Astrocyte (in vitro differentiated cells and primary cell): ENCODE measurements around the gene MEIOB. TPM values are rescaled to one million over a fixed set of nuclear protein-coding genes. Genes with fewer than 3 reads are reported as not detected.
A peak's percentile ranks its signal among the peaks of the same experiment; 100 is the strongest.

Experiments used
- DNase-seq: peaks from one replicate; pipeline ENCODE4 v3.0.0-alpha.2; 2010; ENCODE audit warnings: low read depth
- FAIRE-seq: peaks from 2 replicates; lab custom pipeline; 2011; peaks lifted over from hg19 to GRCh38; lab: Jason Lieb, UNC
- H2AFZ ChIP-seq: 2 replicates; pipeline ENCODE4 v1.6.0; 2012; ENCODE audit warnings: low read depth, low read length, inconsistent platforms
- H3K27ac ChIP-seq: 2 replicates; pipeline ENCODE4 v1.5.1; 2011; ENCODE audit warnings: low read depth, low read length, inconsistent platforms
- H3K27me3 ChIP-seq: 2 replicates; pipeline ENCODE4 v1.6.0; 2011; ENCODE audit warnings: low read length, inconsistent platforms; ENCODE audit not compliant: insufficient read depth
- H3K36me3 ChIP-seq: 2 replicates; pipeline ENCODE4 v1.5.1; 2011; ENCODE audit warnings: low read length, inconsistent platforms; ENCODE audit not compliant: insufficient read depth
- H3K4me1 ChIP-seq: 2 replicates; pipeline ENCODE4 v1.5.1; 2011; ENCODE audit warnings: low read length, inconsistent platforms; ENCODE audit not compliant: insufficient read depth
- H3K4me2 ChIP-seq: 2 replicates; pipeline ENCODE4 v1.6.0; 2012; ENCODE audit warnings: low read length, inconsistent platforms
- H3K4me3 ChIP-seq: 2 replicates; pipeline ENCODE4 v1.5.1; 2011; ENCODE audit warnings: low read depth, mild to moderate bottlenecking, low read length, inconsistent platforms; ENCODE audit not compliant: insufficient read depth
- H3K79me2 ChIP-seq: 2 replicates; pipeline ENCODE4 v1.6.0; 2012; ENCODE audit warnings: mild to moderate bottlenecking, low read length, inconsistent platforms; ENCODE audit not compliant: insufficient read depth
- H3K9ac ChIP-seq: 2 replicates; pipeline ENCODE4 v1.6.0; 2012; ENCODE audit warnings: mild to moderate bottlenecking, low read length, inconsistent platforms
- H3K9me3 ChIP-seq: 2 replicates; pipeline ENCODE4 v1.5.1; 2012; ENCODE audit warnings: low read depth, mild to moderate bottlenecking, low read length, inconsistent platforms; ENCODE audit not compliant: insufficient read depth
- H4K20me1 ChIP-seq: 2 replicates; pipeline ENCODE4 v1.6.0; 2012; ENCODE audit warnings: low read length, inconsistent platforms; ENCODE audit not compliant: insufficient read depth
- H3K27ac Mint-ChIP-seq: one replicate; pipeline ENCODE4 v1.8.0; 2021; ENCODE audit warnings: mild to moderate bottlenecking, mixed read lengths; ENCODE audit not compliant: unreplicated experiment
- H3K27me3 Mint-ChIP-seq: one replicate; pipeline ENCODE4 v1.8.0; 2021; ENCODE audit warnings: low read depth, mixed read lengths; ENCODE audit not compliant: unreplicated experiment
- H3K36me3 Mint-ChIP-seq: one replicate; pipeline ENCODE4 v1.8.0; 2021; ENCODE audit warnings: low read depth, mixed read lengths; ENCODE audit not compliant: unreplicated experiment
- H3K4me1 Mint-ChIP-seq: one replicate; pipeline ENCODE4 v1.8.0; 2021; ENCODE audit warnings: low read depth, mixed read lengths; ENCODE audit not compliant: unreplicated experiment
- H3K4me3 Mint-ChIP-seq: one replicate; pipeline ENCODE4 v1.8.0; 2021; ENCODE audit warnings: mild to moderate bottlenecking, moderate library complexity, mixed read lengths; ENCODE audit not compliant: unreplicated experiment
- H3K9me3 Mint-ChIP-seq: one replicate; pipeline ENCODE4 v1.8.0; 2021; ENCODE audit warnings: mild to moderate bottlenecking, mixed read lengths; ENCODE audit not compliant: unreplicated experiment
- EZH2 ChIP-seq: IDR thresholded peaks from 2 replicates; pipeline ENCODE4 v1.6.1; 2012; ENCODE audit warnings: mild to moderate bottlenecking, low read length, inconsistent platforms; ENCODE audit not compliant: insufficient read depth
- total RNA-seq: library from RNA; stranded (reverse); gene quantifications from 2 replicates; pipeline ENCODE4 v1.2.1, GENCODE V29; 2021
- TF ChIP-seq, protein P1 (sequence below): IDR thresholded peaks from 2 replicates; pipeline ENCODE4 v1.5.1; 2011; ENCODE audit warnings: low read depth, mild to moderate bottlenecking, inconsistent platforms, low read length, moderate library complexity; ENCODE audit not compliant: insufficient read depth

Gene MEIOB
- total RNA-seq, 1 donor from 2014 or later: 0.16 TPM

DNA sequence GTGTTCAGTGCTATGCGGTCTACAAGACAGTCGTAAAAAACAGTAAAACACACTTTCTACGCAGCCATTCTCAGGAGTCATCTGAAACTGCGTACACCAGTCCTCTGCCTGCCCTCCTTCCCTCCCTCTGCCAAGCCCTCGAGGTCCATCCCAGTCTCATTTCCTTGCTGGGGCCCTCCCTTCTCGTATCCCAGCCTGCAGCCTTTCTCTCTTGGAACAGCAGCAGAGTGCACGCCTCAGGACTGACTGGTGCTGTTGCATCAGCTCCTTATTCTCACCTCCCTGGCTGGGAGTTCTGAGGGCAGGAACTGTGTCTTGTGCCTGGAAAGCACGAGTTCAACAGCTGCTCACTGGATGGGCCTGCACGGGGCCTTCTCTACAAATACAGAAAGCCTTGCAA, 32.4 kb downstream of the MEIOB start:
- no peak overlapping the region for H3K4me3 Mint-ChIP-seq
- TF ChIP-seq, protein P1, sequence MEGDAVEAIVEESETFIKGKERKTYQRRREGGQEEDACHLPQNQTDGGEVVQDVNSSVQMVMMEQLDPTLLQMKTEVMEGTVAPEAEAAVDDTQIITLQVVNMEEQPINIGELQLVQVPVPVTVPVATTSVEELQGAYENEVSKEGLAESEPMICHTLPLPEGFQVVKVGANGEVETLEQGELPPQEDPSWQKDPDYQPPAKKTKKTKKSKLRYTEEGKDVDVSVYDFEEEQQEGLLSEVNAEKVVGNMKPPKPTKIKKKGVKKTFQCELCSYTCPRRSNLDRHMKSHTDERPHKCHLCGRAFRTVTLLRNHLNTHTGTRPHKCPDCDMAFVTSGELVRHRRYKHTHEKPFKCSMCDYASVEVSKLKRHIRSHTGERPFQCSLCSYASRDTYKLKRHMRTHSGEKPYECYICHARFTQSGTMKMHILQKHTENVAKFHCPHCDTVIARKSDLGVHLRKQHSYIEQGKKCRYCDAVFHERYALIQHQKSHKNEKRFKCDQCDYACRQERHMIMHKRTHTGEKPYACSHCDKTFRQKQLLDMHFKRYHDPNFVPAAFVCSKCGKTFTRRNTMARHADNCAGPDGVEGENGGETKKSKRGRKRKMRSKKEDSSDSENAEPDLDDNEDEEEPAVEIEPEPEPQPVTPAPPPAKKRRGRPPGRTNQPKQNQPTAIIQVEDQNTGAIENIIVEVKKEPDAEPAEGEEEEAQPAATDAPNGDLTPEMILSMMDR: no peak
- TF ChIP-seq EZH2: no peak
- no peak for FAIRE-seq

DNA sequence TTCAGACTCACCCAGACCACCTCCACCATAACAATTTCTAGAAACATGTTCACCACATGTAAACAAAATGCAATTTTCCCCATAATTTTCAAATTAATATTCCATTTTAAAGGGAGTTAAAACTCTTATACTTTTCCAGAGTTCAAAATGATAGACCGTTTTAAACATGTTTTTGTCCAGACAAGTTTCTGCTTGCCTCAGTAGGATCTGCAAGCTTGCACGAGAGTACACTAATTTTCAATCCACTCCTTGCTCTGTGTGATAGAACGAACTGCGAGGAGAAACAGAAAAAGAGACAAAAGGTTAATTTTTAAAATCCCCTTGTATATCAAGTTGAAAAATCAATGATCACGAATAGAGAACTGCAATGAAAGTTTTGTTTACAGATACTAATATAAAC, 37.9 kb downstream of the MEIOB start:
- Mint-ChIP-seq H3K27me3 (no peaks in the 10 kb centered on the region), H3K27ac (no peak overlapping the region), H3K4me3 (no peak overlapping the region), H3K4me1 (peaks cover 5% of the 10 kb centered on the region), H3K36me3 (peaks cover 6% of the 10 kb centered on the region), H3K9me3 (peaks cover 5% of the 10 kb centered on the region)
- H3K9ac ChIP-seq: no peak overlapping the region
- FAIRE-seq (no peak), DNase-seq (no peak)
- H3K9me3 ChIP-seq: no peaks in the 10 kb centered on the region
- H3K4me2 ChIP-seq: no peak overlapping the region
- no peak for TF ChIP-seq EZH2
- TF ChIP-seq, protein P1: no peak
- no peak overlapping the region for H3K4me3 ChIP-seq
- H4K20me1 ChIP-seq: peaks cover 20% of the 10 kb centered on the region
- no peaks in the 10 kb centered on the region for H3K27me3 ChIP-seq
- H3K4me1 ChIP-seq: no peaks in the 10 kb centered on the region
- H3K79me2 ChIP-seq: peaks cover 9% of the 10 kb centered on the region
- H3K36me3 ChIP-seq: peaks cover 6% of the 10 kb centered on the region
- no peak overlapping the region for H2AFZ ChIP-seq
- no peak overlapping the region for H3K27ac ChIP-seq

More for the DNA sequence above, 32.4 kb downstream of the MEIOB start:
- H3K9ac ChIP-seq: no peak overlapping the region
- H4K20me1 ChIP-seq: no peaks in the 10 kb centered on the region
- no peak overlapping the region for H2AFZ ChIP-seq
- Mint-ChIP-seq H3K9me3 (no peaks in the 10 kb centered on the region), H3K4me1 (peaks cover 8% of the 10 kb centered on the region), H3K27ac (peak overlapping the region; percentile 82), H3K27me3 (no peaks in the 10 kb centered on the region), H3K36me3 (no peaks in the 10 kb centered on the region)
- H3K27ac ChIP-seq: no peak overlapping the region
- no peaks in the 10 kb centered on the region for H3K79me2 ChIP-seq
- no peak overlapping the region for H3K4me2 ChIP-seq
- DNase-seq: no peak
- H3K27me3 ChIP-seq: no peaks in the 10 kb centered on the region
- H3K4me3 ChIP-seq: no peak overlapping the region
- no peaks in the 10 kb centered on the region for H3K36me3 ChIP-seq
- H3K9me3 ChIP-seq: no peaks in the 10 kb centered on the region
- no peaks in the 10 kb centered on the region for H3K4me1 ChIP-seq

DNA sequence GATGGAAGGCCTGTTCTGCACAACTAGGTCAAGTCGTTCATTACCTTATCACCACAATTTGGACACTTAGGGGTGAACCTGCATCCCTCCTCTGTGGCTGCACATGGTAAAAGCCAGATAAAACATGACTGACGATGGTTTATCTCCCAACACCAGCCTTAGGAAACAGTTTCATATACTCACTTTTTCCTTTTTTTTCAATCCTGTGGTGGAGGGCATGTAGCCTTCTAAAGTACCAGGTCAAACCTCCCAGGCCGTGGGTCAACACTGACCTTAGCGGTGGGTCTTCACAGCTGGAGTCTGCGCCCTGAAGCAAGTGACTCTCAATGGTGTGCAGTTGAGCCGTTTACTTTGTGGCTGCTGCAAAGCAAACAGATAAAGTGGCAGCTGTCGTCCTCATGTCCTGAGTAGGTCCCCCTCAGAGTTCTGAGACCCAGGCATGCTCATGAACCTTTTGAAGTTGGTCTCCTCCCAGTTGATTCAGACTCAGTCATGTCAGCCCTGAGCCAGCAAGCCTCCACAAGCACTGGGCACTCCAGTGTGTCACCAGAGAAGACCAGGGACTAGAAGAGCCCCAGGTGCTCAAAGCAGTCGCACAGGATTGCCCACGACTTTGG, 39.0 kb downstream of the MEIOB start:
- Histone ChIP-seq H2AFZ (no peak overlapping the region), H4K20me1 (peaks cover 24% of the 10 kb centered on the region), H3K4me1 (no peaks in the 10 kb centered on the region), H3K9me3 (no peaks in the 10 kb centered on the region), H3K27ac (no peak overlapping the region), H3K27me3 (no peaks in the 10 kb centered on the region), H3K4me3 (no peak overlapping the region), H3K9ac (no peak overlapping the region), H3K79me2 (peaks cover 20% of the 10 kb centered on the region), H3K4me2 (no peak overlapping the region), H3K36me3 (peaks cover 6% of the 10 kb centered on the region)
- Mint-ChIP-seq H3K4me1 (peaks cover 12% of the 10 kb centered on the region), H3K27ac (no peak overlapping the region), H3K27me3 (no peaks in the 10 kb centered on the region), H3K4me3 (peak overlapping the region; percentile 71), H3K36me3 (peaks cover 6% of the 10 kb centered on the region), H3K9me3 (peaks cover 5% of the 10 kb centered on the region)
- DNase-seq: no peak
- no peak for FAIRE-seq
- TF ChIP-seq EZH2: no peak
- TF ChIP-seq, protein P1: no peak
